ENCODE measurements around the gene HOXB6. TPM values are rescaled to one million over a fixed set of nuclear protein-coding genes. Genes with fewer than 3 reads are reported as not detected.
A peak's percentile ranks its signal among the peaks of the same experiment; 100 is the strongest.

Gene HOXB6
- total RNA-seq, 4 donors from 2014 or later, result 0.27 to 4.6 (median 0.45) TPM

- TF ChIP-seq POLR2A (IDR thresholded peaks at IDR 0.05) (no peak), CTCF (IDR thresholded peaks at IDR 0.05) (no peak)
- intact Hi-C loops (cut with DNase I; ENCODE audit: low total_unique reads), result no loop called here
- DNase-seq (ENCODE audit: low spot score in 2 of 2), result no peak
- WGBS, 2 donors, result 77 to 79% methylated on average over 6 of the region's 6 CpGs
- H3K4me3 ChIP-seq (ENCODE audit: low read depth, poor library complexity, severe bottlenecking), result no peak overlapping the region
Measured at GRCh38 chr17:48620461-48621139, 15.8 kb upstream of the HOXB6 start.

- DNase-seq (ENCODE audit: low spot score in 2 of 2), result no peak
- intact Hi-C loops (cut with DNase I; ENCODE audit: low total_unique reads), result no loop called here
- TF ChIP-seq POLR2A (IDR thresholded peaks at IDR 0.05) (no peak), CTCF (IDR thresholded peaks at IDR 0.05) (no peak)
- no peak overlapping the region for H3K4me3 ChIP-seq (ENCODE audit: low read depth, poor library complexity, severe bottlenecking)
- WGBS, 2 donors, result 53 to 57% methylated on average over 32 of the region's 32 CpGs
Measured at GRCh38 chr17:48619826-48620449, 15.2 kb upstream of the HOXB6 start.

GRCh38 chr17:48618256-48618896 is 13.6 kb upstream of the HOXB6 start:
- WGBS, 2 donors, result 4 to 8% methylated on average over 25 of the region's 25 CpGs
- no peak overlapping the region for H3K4me3 ChIP-seq (ENCODE audit: low read depth, poor library complexity, severe bottlenecking)
- intact Hi-C loops (cut with DNase I; ENCODE audit: low total_unique reads), result no loop called here
- DNase-seq (ENCODE audit: low spot score in 2 of 2), result peak; percentile 83 to 98
- TF ChIP-seq CTCF (IDR thresholded peaks at IDR 0.05) (peak in 1 of 3 donors; percentile 95), POLR2A (IDR thresholded peaks at IDR 0.05) (no peak)

- intact Hi-C loops (cut with DNase I; ENCODE audit: low total_unique reads), result no loop called here
- DNase-seq (ENCODE audit: low spot score in 2 of 2), result no peak
- no peak overlapping the region for H3K4me3 ChIP-seq (ENCODE audit: low read depth, poor library complexity, severe bottlenecking)
- TF ChIP-seq CTCF (IDR thresholded peaks at IDR 0.05) (no peak), POLR2A (IDR thresholded peaks at IDR 0.05) (no peak)
- 15 to 20% methylated on average over 28 to 43 of the region's 43 CpGs for WGBS, 2 donors
Measured at GRCh38 chr17:48617471-48618255, 12.9 kb upstream of the HOXB6 start.

- intact Hi-C loops (cut with DNase I; ENCODE audit: low total_unique reads), result no loop called here
- 40 to 41% methylated on average over 15 of the region's 15 CpGs for WGBS, 2 donors
- DNase-seq (ENCODE audit: low spot score in 2 of 2), result no peak
- H3K4me3 ChIP-seq (ENCODE audit: low read depth, poor library complexity, severe bottlenecking), result no peak overlapping the region
- TF ChIP-seq POLR2A (IDR thresholded peaks at IDR 0.05) (no peak), CTCF (IDR thresholded peaks at IDR 0.05) (no peak)
Measured at GRCh38 chr17:48616717-48617470, 12.1 kb upstream of the HOXB6 start.

Data from lower leg skin (tissue), 4 donors.